ENCODE results near the gene OR52E2. TPM values are rescaled to one million over a fixed set of nuclear protein-coding genes. Genes with fewer than 3 reads are reported as not detected.

OR52E2 gene
- total RNA-seq, result not detected

GRCh38 chr11:5059391-5059790, at the start of gene OR52E2:
OR52E2 (minus strand) TSS chr11:5059627; CDS start chr11:5059627, 0 bp downstream.

GRCh38 chr11:5069272-5069671, 9.8 kb upstream of the OR52E2 start, which contains the start of gene OR52E1:
OR52E1 (plus strand) TSS chr11:5069572.

GRCh38 chr11:5046226-5046625, 13.2 kb downstream of the OR52E2 start, which contains the start of gene OR52J3:
OR52J3 (plus strand) TSS chr11:5046526; CDS start chr11:5046526, 0 bp downstream.

Other genes with a start within 250 kb of the OR52E2 start
- not detected for gene OR51F2, start 238.3 kb downstream of the OR52E2 start, total RNA-seq
- gene OR51S1, start 210.4 kb downstream of the OR52E2 start, total RNA-seq, result not detected
- gene OR51T1, start 177.7 kb downstream of the OR52E2 start, total RNA-seq, result not detected
- not detected for gene OR51A7, start 155.8 kb downstream of the OR52E2 start, total RNA-seq
- not detected for gene OR51G2, start 140.3 kb downstream of the OR52E2 start, total RNA-seq
- not detected for gene OR51G1, start 135.3 kb downstream of the OR52E2 start, total RNA-seq
- gene OR51A4, start 112.0 kb downstream of the OR52E2 start, total RNA-seq, result not detected
- not detected for gene OR51A2, start 103.9 kb downstream of the OR52E2 start, total RNA-seq
- not detected for gene OR51L1, start 64.8 kb downstream of the OR52E2 start, total RNA-seq
- gene OR52J3, start 13.1 kb downstream of the OR52E2 start, total RNA-seq, result not detected
- not detected for gene OR52E1, start 9.9 kb upstream of the OR52E2 start, total RNA-seq
- not detected for gene OR52A5, start 78.7 kb upstream of the OR52E2 start, total RNA-seq
- gene OR52A1, start 95.1 kb upstream of the OR52E2 start, total RNA-seq, result not detected
- gene OR51V1, start 141.1 kb upstream of the OR52E2 start, total RNA-seq, result not detected
- gene HBB, start 167.4 kb upstream of the OR52E2 start, total RNA-seq, result 550 TPM
- gene HBD, start 174.9 kb upstream of the OR52E2 start, total RNA-seq, result not detected
- 3.5 TPM for gene HBG1, start 190.2 kb upstream of the OR52E2 start, total RNA-seq
- 2,344 TPM for gene HBG2, start 195.2 kb upstream of the OR52E2 start, total RNA-seq
- gene HBE1, start 210.3 kb upstream of the OR52E2 start, total RNA-seq, result 13.8 TPM
- gene OR51B4, start 242.3 kb upstream of the OR52E2 start, total RNA-seq, result not detected